IMR-90 (cell line): ENCODE measurements around the gene NDRG2. TPM values are rescaled to one million over a fixed set of nuclear protein-coding genes. Genes with fewer than 3 reads are reported as not detected.

ENCODE experiments used
- ATAC-seq: fragments of 200-7000 bp; cut with Tn5 transposase; 2 replicates; pipeline ENCODE4 v1.9.1; 2020; ENCODE audit warnings: low read depth, mild to moderate bottlenecking, moderate library complexity
- BruUV-seq: library from RNA; stranded (reverse); fragments of 400-500 nt; replicated peaks from 2 replicates; lab custom pipeline; 2021; lab: Mats Ljungman, UMichigan
- CTCF ChIA-PET: fragments of 300-600 bp; formaldehyde crosslinking; extraction: SDS; loops from one replicate; lab custom pipeline; 2021; ENCODE audit warnings: antibody characterized with exemption; lab: Yijun Ruan, JAX
- POLR2A ChIA-PET: fragments of 300-600 bp; sonication (Branson Sonifier 250); formaldehyde crosslinking; loops from one replicate; lab custom pipeline; 2022; ENCODE audit warnings: antibody characterized with exemption; ENCODE audit not compliant: unreplicated experiment; lab: Charles Lee
- DNase-seq: peaks from one replicate; pipeline ENCODE4 v3.0.0; 2013
- H2AFZ ChIP-seq: replicated peaks from 2 replicates; pipeline ENCODE3; 2013; ENCODE audit warnings: low read length, mild to moderate bottlenecking; ENCODE audit not compliant: poor library complexity
- H2AK5ac ChIP-seq: 2 replicates; pipeline ENCODE4 v1.6.1; 2013; ENCODE audit warnings: low read depth, low read length, inconsistent platforms
- H2AK9ac ChIP-seq: replicated peaks from 2 replicates; pipeline ENCODE3; 2013; ENCODE audit warnings: mild to moderate bottlenecking, low read depth, low read length, moderate library complexity; ENCODE audit not compliant: poor library complexity
- H2BK120ac ChIP-seq: 2 replicates; pipeline ENCODE4 v1.6.1; 2013; ENCODE audit warnings: low read depth, low read length, inconsistent platforms
- H2BK15ac ChIP-seq: 3 replicates; pipeline ENCODE4 v1.6.1; 2013; ENCODE audit warnings: low read depth, low read length, inconsistent platforms
- H2BK20ac ChIP-seq: 2 replicates; pipeline ENCODE4 v1.6.1; 2013; ENCODE audit warnings: low read depth, mild to moderate bottlenecking, inconsistent platforms, low read length, moderate library complexity
- H2BK5ac ChIP-seq: 2 replicates; pipeline ENCODE4 v1.6.1; 2013; ENCODE audit warnings: mild to moderate bottlenecking, low read depth, low read length, inconsistent platforms; ENCODE audit not compliant: poor library complexity, severe bottlenecking
- H3K14ac ChIP-seq: replicated peaks from 2 replicates; pipeline ENCODE4 v1.6.1; 2013; ENCODE audit warnings: low read depth, low read length, inconsistent platforms
- H3K18ac ChIP-seq: 2 replicates; pipeline ENCODE4 v1.6.1; 2013; ENCODE audit warnings: low read depth, low read length, control low read depth
- H3K23ac ChIP-seq: 2 replicates; pipeline ENCODE4 v1.6.1; 2013; ENCODE audit warnings: low read depth, low read length, inconsistent platforms
- H3K27ac ChIP-seq: 2 replicates; pipeline ENCODE4 v1.5.1; 2013; ENCODE audit warnings: mild to moderate bottlenecking, control low read depth, low read length; ENCODE audit not compliant: insufficient read depth
- H3K27me3 ChIP-seq: 2 replicates; pipeline ENCODE4 v1.6.1; 2013; ENCODE audit warnings: low read length; ENCODE audit not compliant: control insufficient read depth, insufficient read depth
- H3K36me3 ChIP-seq: 2 replicates; pipeline ENCODE4 v1.6.1; 2013; ENCODE audit warnings: low read length, mixed read lengths; ENCODE audit not compliant: control insufficient read depth, insufficient read depth
- H3K4ac ChIP-seq: 2 replicates; pipeline ENCODE4 v1.6.1; 2013; ENCODE audit warnings: low read depth, low read length, inconsistent platforms
- H3K4me1 ChIP-seq: 2 replicates; pipeline ENCODE4 v1.6.1; 2013; ENCODE audit warnings: low read length, mixed read lengths; ENCODE audit not compliant: control insufficient read depth, insufficient read depth
- H3K4me2 ChIP-seq: 2 replicates; pipeline ENCODE4 v1.6.1; 2013; ENCODE audit warnings: low read depth, mild to moderate bottlenecking, control low read depth, low read length, moderate library complexity
- H3K4me3 ChIP-seq: 2 replicates; pipeline ENCODE4 v1.5.1; 2013; ENCODE audit warnings: low read depth, mild to moderate bottlenecking, control low read depth, low read length, moderate library complexity; ENCODE audit not compliant: insufficient read depth
- H3K56ac ChIP-seq: 2 replicates; pipeline ENCODE4 v1.6.1; 2013; ENCODE audit warnings: low read length, inconsistent platforms; ENCODE audit not compliant: insufficient read depth; ENCODE audit errors: extremely low read depth
- H3K79me1 ChIP-seq, 2 experiments: 2 replicates each; pipeline ENCODE4 v1.6.1; 2013; ENCODE audit warnings: low read length in 2 of 2, inconsistent platforms in 1 of 2, low read depth in 1 of 2
- H3K9ac ChIP-seq: 2 replicates; pipeline ENCODE4 v1.6.1; 2013; ENCODE audit warnings: low read depth, low read length, control low read depth
- H3K9me1 ChIP-seq: 2 replicates; pipeline ENCODE4 v1.6.1; 2013; ENCODE audit warnings: low read length, inconsistent platforms; ENCODE audit not compliant: insufficient read depth
- H3K9me3 ChIP-seq: 2 replicates; pipeline ENCODE4 v1.6.1; 2013; ENCODE audit warnings: low read length; ENCODE audit not compliant: control insufficient read depth, insufficient read depth
- H4K20me1 ChIP-seq: 2 replicates; pipeline ENCODE4 v1.6.1; 2013; ENCODE audit warnings: low read length, inconsistent platforms; ENCODE audit not compliant: insufficient read depth
- H4K5ac ChIP-seq: 2 replicates; pipeline ENCODE4 v1.6.1; 2013; ENCODE audit warnings: mild to moderate bottlenecking, low read depth, low read length, control low read depth
- H4K8ac ChIP-seq, 2 experiments: 2 replicates each; pipeline ENCODE4 v1.6.1; 2013; ENCODE audit warnings: low read depth in 2 of 2, low read length in 2 of 2, control low read depth in 1 of 2, inconsistent platforms in 1 of 2
- H4K91ac ChIP-seq: 2 replicates; pipeline ENCODE4 v1.6.1; 2013; ENCODE audit warnings: low read depth, low read length, inconsistent platforms; ENCODE audit not compliant: insufficient read depth
- BHLHE40 ChIP-seq: fragments of 150-350 bp; IDR thresholded peaks from 2 replicates; pipeline ENCODE4 v1.6.1; 2016; ENCODE audit warnings: mild to moderate bottlenecking, low read depth, low read length
- CEBPB ChIP-seq: IDR thresholded peaks from 2 replicates; pipeline ENCODE4 v1.6.1; 2012; ENCODE audit warnings: low read depth, low read length, improper control_type of control experiment
- CHD1 ChIP-seq: IDR thresholded peaks from 2 replicates; pipeline ENCODE4 v1.6.1; 2012; ENCODE audit warnings: low read depth, low read length, improper control_type of control experiment
- FOS ChIP-seq: fragments of 150-350 bp; IDR thresholded peaks from 2 replicates; pipeline ENCODE4 v1.6.1; 2016; ENCODE audit warnings: low read depth, low read length
- MAFK ChIP-seq: IDR thresholded peaks from 2 replicates; pipeline ENCODE4 v1.6.1; 2012; ENCODE audit warnings: low read depth, low read length, improper control_type of control experiment
- MAZ ChIP-seq: IDR thresholded peaks from 2 replicates; pipeline ENCODE4 v1.6.1; 2012; ENCODE audit warnings: low read depth, mild to moderate bottlenecking, low read length, improper control_type of control experiment, moderate library complexity, borderline replicate concordance
- MXI1 ChIP-seq: IDR thresholded peaks from 2 replicates; pipeline ENCODE4 v1.6.1; 2012; ENCODE audit warnings: low read depth, mild to moderate bottlenecking, low read length, moderate library complexity, borderline replicate concordance
- NFE2L2 ChIP-seq: fragments of 150-350 bp; IDR thresholded peaks from 2 replicates; pipeline ENCODE4 v1.6.1; 2016; ENCODE audit warnings: low read depth, mild to moderate bottlenecking, low read length
- POLR2A ChIP-seq: IDR thresholded peaks from 2 replicates; pipeline ENCODE4 v1.6.1; 2012; ENCODE audit warnings: mild to moderate bottlenecking, low read depth, low read length
- RAD21 ChIP-seq: IDR thresholded peaks from 2 replicates; pipeline ENCODE4 v1.6.1; 2012; ENCODE audit warnings: low read length, improper control_type of control experiment
- RCOR1 ChIP-seq: IDR thresholded peaks from 2 replicates; pipeline ENCODE4 v1.6.1; 2012; ENCODE audit warnings: mild to moderate bottlenecking, low read length, improper control_type of control experiment; ENCODE audit not compliant: insufficient replicate concordance
- RFX5 ChIP-seq: IDR thresholded peaks from 2 replicates; pipeline ENCODE4 v1.8.0; 2012; ENCODE audit warnings: low read depth, mild to moderate bottlenecking, low read length, moderate library complexity
- SMC3 ChIP-seq: fragments of 150-350 bp; IDR thresholded peaks from 2 replicates; pipeline ENCODE4 v1.6.1; 2016; ENCODE audit warnings: low read depth, mild to moderate bottlenecking, antibody characterized with exemption, low read length, moderate library complexity
- WGBS, 2 experiments: methylation state at CpG; one replicate each; pipeline versions ENCODE4 v1.1.5 to v1.1.7; 2013; ENCODE audit warnings: missing lambda C conversion rate in 2 of 2; ENCODE audit not compliant: insufficient read length in 1 of 2; ENCODE audit errors: extremely low coverage in 2 of 2; 5-methylcytosine and 5-hydroxymethylcytosine counted together
- dilution Hi-C: fragments of 300-500 bp; cut with HindIII; formaldehyde crosslinking; loops from one replicate; pipeline ENCODE4 v1.14.3; 2018; ENCODE audit warnings: low sequenced_read_pairs; ENCODE audit not compliant: unreplicated experiment
- in situ Hi-C: fragments of 300-500 bp; cut with MboI; formaldehyde crosslinking; loops from 3 replicates; pipeline ENCODE4 v1.14.3; 2019; ENCODE audit warnings: low sequenced_read_pairs, inconsistent platforms, mixed read lengths
- intact Hi-C: fragments of 100-400 bp; cut with micrococcal nuclease; formaldehyde crosslinking; loops from 2 replicates; pipeline ENCODE4 v1.10.0; 2022
- polyA plus RNA-seq, 3 experiments: library from polyadenylated mRNA; depleted of rRNA; stranded (reverse); fragments of >200 nt; gene quantifications; 2 replicates each; pipeline ENCODE4 v1.2.3, GENCODE V29; 2012; ENCODE audit warnings: low replicate concordance in 1 of 3
- total RNA-seq: library from RNA; depleted of rRNA; stranded (reverse); fragments of >200 nt; gene quantifications from 2 replicates; pipeline ENCODE4 v1.2.3, GENCODE V29; 2012
- TF ChIP-seq, protein P1 (sequence below): fragments of 150-350 bp; IDR thresholded peaks from 2 replicates; pipeline ENCODE4 v1.6.1; 2017; ENCODE audit warnings: mild to moderate bottlenecking, antibody characterized with exemption, low read length, low read depth
- TF ChIP-seq, protein P2 (sequence below): conservative IDR thresholded peaks from 2 replicates; pipeline ENCODE4 v1.5.1; 2012; ENCODE audit warnings: mild to moderate bottlenecking, low read depth, low read length, improper control_type of control experiment
- TF ChIP-seq, protein P3 (sequence below): fragments of 150-350 bp; IDR thresholded peaks from 2 replicates; pipeline ENCODE4 v1.6.1; 2016; ENCODE audit warnings: low read depth, mild to moderate bottlenecking, low read length, moderate library complexity, borderline replicate concordance

The NDRG2 gene
- total and polyA plus RNA-seq, 2 of the 4 experiments (the other 2 are of a cell fraction): 0.36 to 1.5 TPM

DNA sequence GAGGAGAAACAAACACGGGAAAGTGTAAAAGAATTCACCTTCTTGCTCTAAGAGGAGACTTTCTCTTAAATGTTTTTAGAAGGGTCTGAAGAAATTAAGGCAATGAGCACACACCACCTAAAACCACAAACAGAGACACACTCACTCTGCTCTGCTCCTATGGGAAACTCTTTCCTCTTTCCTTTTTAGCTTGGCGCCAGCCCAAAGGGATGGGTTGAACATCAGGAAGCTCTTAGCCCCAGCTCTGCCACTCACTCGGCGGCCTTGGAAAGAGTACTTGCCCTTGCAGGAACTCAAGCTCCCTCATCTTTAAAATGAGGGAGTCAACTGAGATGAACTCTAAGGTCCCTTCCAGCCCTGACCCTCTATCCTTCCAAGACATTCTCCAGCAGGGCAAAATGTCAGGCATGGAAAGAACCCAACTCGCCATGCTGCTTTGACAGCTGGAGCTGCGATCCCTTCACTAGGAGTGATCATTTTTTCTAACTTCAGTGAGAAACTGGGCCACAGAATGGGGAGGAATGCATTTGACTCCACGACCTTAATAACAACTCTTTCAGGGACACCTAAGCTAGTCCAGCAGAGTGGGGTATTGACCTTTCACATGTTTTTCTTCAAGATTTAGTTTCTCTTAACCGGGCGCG lies 31.8 kb upstream of the NDRG2 start:
- BruUV-seq: no TSS peak
- Histone ChIP-seq H2AK5ac (no peak overlapping the region), H3K36me3 (no peaks in the 10 kb centered on the region), H4K20me1 (no peaks in the 10 kb centered on the region), H2BK120ac (no peak overlapping the region), H2AFZ (no peak overlapping the region), H2BK5ac (no peak overlapping the region), H2BK20ac (no peak overlapping the region), H3K23ac (no peak overlapping the region), H3K14ac (no peak overlapping the region), H3K4me1 (no peaks in the 10 kb centered on the region), H2AK9ac (no peak overlapping the region), H3K4me3 (no peak overlapping the region), H2BK15ac (no peak overlapping the region), H3K9me1 (peaks cover 3% of the 10 kb centered on the region; the same call in 1 of the 2 replicates), H3K27me3 (peaks cover 1% of the 10 kb centered on the region), H3K18ac (no peak overlapping the region), H3K56ac (no peak overlapping the region), H3K27ac (no peak overlapping the region), H3K4me2 (no peak overlapping the region), H4K5ac (no peak overlapping the region), H3K9me3 (no peaks in the 10 kb centered on the region), H3K79me1 (no peaks in the 10 kb centered on the region), H4K8ac (no peak overlapping the region), H4K91ac (no peak overlapping the region), H3K9ac (no peak overlapping the region), H3K4ac (no peak overlapping the region)
- TF ChIP-seq, protein P1, sequence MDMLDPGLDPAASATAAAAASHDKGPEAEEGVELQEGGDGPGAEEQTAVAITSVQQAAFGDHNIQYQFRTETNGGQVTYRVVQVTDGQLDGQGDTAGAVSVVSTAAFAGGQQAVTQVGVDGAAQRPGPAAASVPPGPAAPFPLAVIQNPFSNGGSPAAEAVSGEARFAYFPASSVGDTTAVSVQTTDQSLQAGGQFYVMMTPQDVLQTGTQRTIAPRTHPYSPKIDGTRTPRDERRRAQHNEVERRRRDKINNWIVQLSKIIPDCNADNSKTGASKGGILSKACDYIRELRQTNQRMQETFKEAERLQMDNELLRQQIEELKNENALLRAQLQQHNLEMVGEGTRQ: no peak
- no peak for TF ChIP-seq MXI1
- no peak for TF ChIP-seq MAZ
- TF ChIP-seq BHLHE40: no peak
- no peak for TF ChIP-seq POLR2A
- TF ChIP-seq RAD21: no peak
- no peak for TF ChIP-seq NFE2L2
- no peak for TF ChIP-seq RCOR1
- TF ChIP-seq, protein P2, sequence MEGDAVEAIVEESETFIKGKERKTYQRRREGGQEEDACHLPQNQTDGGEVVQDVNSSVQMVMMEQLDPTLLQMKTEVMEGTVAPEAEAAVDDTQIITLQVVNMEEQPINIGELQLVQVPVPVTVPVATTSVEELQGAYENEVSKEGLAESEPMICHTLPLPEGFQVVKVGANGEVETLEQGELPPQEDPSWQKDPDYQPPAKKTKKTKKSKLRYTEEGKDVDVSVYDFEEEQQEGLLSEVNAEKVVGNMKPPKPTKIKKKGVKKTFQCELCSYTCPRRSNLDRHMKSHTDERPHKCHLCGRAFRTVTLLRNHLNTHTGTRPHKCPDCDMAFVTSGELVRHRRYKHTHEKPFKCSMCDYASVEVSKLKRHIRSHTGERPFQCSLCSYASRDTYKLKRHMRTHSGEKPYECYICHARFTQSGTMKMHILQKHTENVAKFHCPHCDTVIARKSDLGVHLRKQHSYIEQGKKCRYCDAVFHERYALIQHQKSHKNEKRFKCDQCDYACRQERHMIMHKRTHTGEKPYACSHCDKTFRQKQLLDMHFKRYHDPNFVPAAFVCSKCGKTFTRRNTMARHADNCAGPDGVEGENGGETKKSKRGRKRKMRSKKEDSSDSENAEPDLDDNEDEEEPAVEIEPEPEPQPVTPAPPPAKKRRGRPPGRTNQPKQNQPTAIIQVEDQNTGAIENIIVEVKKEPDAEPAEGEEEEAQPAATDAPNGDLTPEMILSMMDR: no peak
- no peak for TF ChIP-seq RFX5
- TF ChIP-seq, protein P3, sequence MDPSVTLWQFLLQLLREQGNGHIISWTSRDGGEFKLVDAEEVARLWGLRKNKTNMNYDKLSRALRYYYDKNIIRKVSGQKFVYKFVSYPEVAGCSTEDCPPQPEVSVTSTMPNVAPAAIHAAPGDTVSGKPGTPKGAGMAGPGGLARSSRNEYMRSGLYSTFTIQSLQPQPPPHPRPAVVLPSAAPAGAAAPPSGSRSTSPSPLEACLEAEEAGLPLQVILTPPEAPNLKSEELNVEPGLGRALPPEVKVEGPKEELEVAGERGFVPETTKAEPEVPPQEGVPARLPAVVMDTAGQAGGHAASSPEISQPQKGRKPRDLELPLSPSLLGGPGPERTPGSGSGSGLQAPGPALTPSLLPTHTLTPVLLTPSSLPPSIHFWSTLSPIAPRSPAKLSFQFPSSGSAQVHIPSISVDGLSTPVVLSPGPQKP: no peak
- no peak for TF ChIP-seq FOS
- no peak for TF ChIP-seq CHD1
- TF ChIP-seq SMC3: no peak
- TF ChIP-seq CEBPB: no peak
- TF ChIP-seq MAFK: no peak
- no peak for DNase-seq
- ATAC-seq: no peak
- intact Hi-C loops (no loop called here), in situ Hi-C loops (no loop called here), dilution Hi-C loops (no loop called here)
- POLR2A ChIA-PET: interaction anchor here (0.7 kb wide), 1 partner anchor 17 kb away, joined by 3 read pairs; no protein-coding TSS in a partner anchor
- no CpG with 5 or more reads among the region's 10 CpGs for WGBS, 2 experiments
- CTCF ChIA-PET: interaction anchor here (1.1 kb wide), 1 partner anchor 36 kb away, joined by 4 read pairs; no protein-coding TSS in a partner anchor
